ENCODE measurements around the gene SRPRB. TPM values are rescaled to one million over a fixed set of nuclear protein-coding genes. Genes with fewer than 3 reads are reported as not detected.

SRPRB gene
- total RNA-seq, 2 donors from 2014 or later, result 26.2 to 80.6 TPM

GRCh38 chr3:133799794-133800585 lies 5.6 kb upstream of the SRPRB start:
- no peaks in the 10 kb centered on the region for H3K9me3 Mint-ChIP-seq
- no peak overlapping the region for H3K4me3 Mint-ChIP-seq
- no peak overlapping the region for H3K27ac Mint-ChIP-seq
- H3K27me3 Mint-ChIP-seq, result peaks cover 17% of the 10 kb centered on the region
- H3K4me1 Mint-ChIP-seq, result peaks cover under 1% of the 10 kb centered on the region
- peak; percentile 12 for ATAC-seq (replicated peaks)
- H3K36me3 Mint-ChIP-seq (ENCODE audit: low read depth), result no peaks in the 10 kb centered on the region

- Mint-ChIP-seq H3K27ac (no peak overlapping the region), H3K27me3 (no peaks in the 10 kb centered on the region), H3K9me3 (no peaks in the 10 kb centered on the region), H3K36me3 (ENCODE audit: low read depth) (peaks cover 27% of the 10 kb centered on the region), H3K4me3 (no peak overlapping the region), H3K4me1 (peaks cover 11% of the 10 kb centered on the region)
- ATAC-seq (replicated peaks), result no peak
Observed at GRCh38 chr3:133803469-133803868, 2.1 kb upstream of the SRPRB start.

- peak overlapping the region; percentile 88 for H3K27ac Mint-ChIP-seq
Observed at GRCh38 chr3:133804896-133805295, 719 bp upstream of the SRPRB start.

GRCh38 chr3:133805384-133805701 lies 272 bp upstream of the SRPRB start:
- H3K4me1 Mint-ChIP-seq, result peaks cover 11% of the 10 kb centered on the region
- no peaks in the 10 kb centered on the region for H3K27me3 Mint-ChIP-seq
- no peak for ATAC-seq (replicated peaks)
- peaks cover 45% of the 10 kb centered on the region for H3K36me3 Mint-ChIP-seq (ENCODE audit: low read depth)
- H3K9me3 Mint-ChIP-seq, result no peaks in the 10 kb centered on the region
- peak overlapping the region; percentile 88 for H3K27ac Mint-ChIP-seq
- peak overlapping the region; percentile 78 for H3K4me3 Mint-ChIP-seq

More at GRCh38 chr3:133804896-133805295, 719 bp upstream of the SRPRB start:
- Mint-ChIP-seq H3K4me3 (peak overlapping the region; percentile 78), H3K4me1 (peaks cover 11% of the 10 kb centered on the region), H3K27me3 (no peaks in the 10 kb centered on the region), H3K36me3 (ENCODE audit: low read depth) (peaks cover 40% of the 10 kb centered on the region), H3K9me3 (no peaks in the 10 kb centered on the region)
- ATAC-seq (replicated peaks), result no peak

- no peak overlapping the region for H3K4me3 Mint-ChIP-seq
- H3K9me3 Mint-ChIP-seq, result no peaks in the 10 kb centered on the region
- peaks cover 99% of the 10 kb centered on the region for H3K36me3 Mint-ChIP-seq (ENCODE audit: low read depth)
- no peak for ATAC-seq (replicated peaks)
- peak overlapping the region; percentile 80 for H3K27ac Mint-ChIP-seq
- peaks cover 16% of the 10 kb centered on the region for H3K4me1 Mint-ChIP-seq
- no peaks in the 10 kb centered on the region for H3K27me3 Mint-ChIP-seq
Observed at GRCh38 chr3:133812872-133813271, 7.3 kb downstream of the SRPRB start.

- Mint-ChIP-seq H3K27ac (no peak overlapping the region), H3K4me1 (peaks cover 10% of the 10 kb centered on the region), H3K4me3 (no peak overlapping the region), H3K36me3 (ENCODE audit: low read depth) (peaks cover 100% of the 10 kb centered on the region), H3K9me3 (no peaks in the 10 kb centered on the region), H3K27me3 (no peaks in the 10 kb centered on the region)
- ATAC-seq (replicated peaks), result no peak
Observed at GRCh38 chr3:133815386-133815785, 9.8 kb downstream of the SRPRB start.

- ATAC-seq (replicated peaks), result no peak
- H3K36me3 Mint-ChIP-seq (ENCODE audit: low read depth), result peaks cover 100% of the 10 kb centered on the region
- H3K9me3 Mint-ChIP-seq, result no peaks in the 10 kb centered on the region
- H3K4me1 Mint-ChIP-seq, result no peaks in the 10 kb centered on the region
- H3K27me3 Mint-ChIP-seq, result no peaks in the 10 kb centered on the region
- H3K27ac Mint-ChIP-seq, result no peak overlapping the region
- no peak overlapping the region for H3K4me3 Mint-ChIP-seq
Observed at GRCh38 chr3:133820129-133820528, 14.5 kb downstream of the SRPRB start.

GRCh38 chr3:133820889-133821675 lies 15.5 kb downstream of the SRPRB start:
- Mint-ChIP-seq H3K27ac (no peak overlapping the region), H3K36me3 (ENCODE audit: low read depth) (peaks cover 93% of the 10 kb centered on the region), H3K27me3 (no peaks in the 10 kb centered on the region), H3K9me3 (no peaks in the 10 kb centered on the region), H3K4me1 (no peaks in the 10 kb centered on the region), H3K4me3 (no peak overlapping the region)
- ATAC-seq (replicated peaks), result no peak

- Mint-ChIP-seq H3K4me1 (no peaks in the 10 kb centered on the region), H3K27ac (no peak overlapping the region), H3K36me3 (ENCODE audit: low read depth) (peaks cover 90% of the 10 kb centered on the region), H3K9me3 (no peaks in the 10 kb centered on the region), H3K27me3 (no peaks in the 10 kb centered on the region), H3K4me3 (no peak overlapping the region)
- no peak for ATAC-seq (replicated peaks)
Observed at GRCh38 chr3:133821767-133822638, 16.4 kb downstream of the SRPRB start.

GRCh38 chr3:133824961-133825485 lies 19.4 kb downstream of the SRPRB start:
- ATAC-seq (replicated peaks), result no peak
- Mint-ChIP-seq H3K36me3 (ENCODE audit: low read depth) (peaks cover 60% of the 10 kb centered on the region), H3K4me3 (no peak overlapping the region), H3K4me1 (no peaks in the 10 kb centered on the region), H3K9me3 (no peaks in the 10 kb centered on the region), H3K27me3 (no peaks in the 10 kb centered on the region), H3K27ac (no peak overlapping the region)

- H3K9me3 Mint-ChIP-seq, result no peaks in the 10 kb centered on the region
- H3K4me3 Mint-ChIP-seq, result no peak overlapping the region
Observed at GRCh38 chr3:133825969-133826727, 20.5 kb downstream of the SRPRB start.

GRCh38 chr3:133827136-133827535 lies 21.5 kb downstream of the SRPRB start:
- Mint-ChIP-seq H3K4me3 (no peak overlapping the region), H3K4me1 (no peaks in the 10 kb centered on the region), H3K9me3 (no peaks in the 10 kb centered on the region), H3K36me3 (ENCODE audit: low read depth) (peaks cover 39% of the 10 kb centered on the region), H3K27ac (no peak overlapping the region), H3K27me3 (no peaks in the 10 kb centered on the region)
- no peak for ATAC-seq (replicated peaks)

More at GRCh38 chr3:133825969-133826727, 20.5 kb downstream of the SRPRB start:
- ATAC-seq (replicated peaks), result no peak
- H3K27me3 Mint-ChIP-seq, result no peaks in the 10 kb centered on the region
- H3K27ac Mint-ChIP-seq, result no peak overlapping the region
- H3K36me3 Mint-ChIP-seq (ENCODE audit: low read depth), result peaks cover 49% of the 10 kb centered on the region
- H3K4me1 Mint-ChIP-seq, result no peaks in the 10 kb centered on the region

GRCh38 chr3:133827684-133828083 lies 22.1 kb downstream of the SRPRB start:
- Mint-ChIP-seq H3K9me3 (no peaks in the 10 kb centered on the region), H3K36me3 (ENCODE audit: low read depth) (peaks cover 34% of the 10 kb centered on the region), H3K27me3 (no peaks in the 10 kb centered on the region), H3K4me1 (no peaks in the 10 kb centered on the region), H3K27ac (no peak overlapping the region), H3K4me3 (no peak overlapping the region)
- ATAC-seq (replicated peaks), result no peak

Measured in activated T-helper 17 cell treated with anti-CD3 and anti-CD28 coated beads, Interleukin-2, amount 50 U/mL, for 72 hours (primary cell).